NCI-H2227 treated with DMSO at 0.1 percent for 48 hours (cell line): ENCODE data around the gene ACSL1.

ENCODE experiments used
- DNase-seq: peaks from one replicate; lab custom pipeline; 2025; lab: John Stamatoyannopoulos, UW

Gene ACSL1

GRCh38 chr4:184719407-184719806 is 106.4 kb downstream of the ACSL1 start:
- no peak for DNase-seq

GRCh38 chr4:184715526-184715925 is 110.2 kb downstream of the ACSL1 start:
- no peak for DNase-seq

GRCh38 chr4:184713887-184714286 is 111.9 kb downstream of the ACSL1 start:
- no peak for DNase-seq

- no peak for DNase-seq
These were observed 113.4 kb downstream of the ACSL1 start for GRCh38 chr4:184712322-184712721.

GRCh38 chr4:184706453-184706852 is 119.3 kb downstream of the ACSL1 start:
- no peak for DNase-seq

GRCh38 chr4:184705692-184706091 is 120.1 kb downstream of the ACSL1 start:
- no peak for DNase-seq
